PFSK-1 (cell line): ENCODE measurements around the gene SLC43A3.

Experiments
- FOXP2 ChIP-seq: optimal IDR thresholded peaks from 2 replicates; pipeline ENCODE3; 2011; ENCODE audit warnings: borderline replicate concordance, control low read depth, inconsistent platforms; ENCODE audit not compliant: insufficient read depth; ENCODE audit errors: extremely low read length, extremely low read depth
- POLR2AphosphoS5 ChIP-seq: IDR thresholded peaks from 2 replicates; pipeline ENCODE4 v1.6.1; 2012; ENCODE audit warnings: low read depth, mild to moderate bottlenecking, control low read depth, low read length, moderate library complexity
- REST ChIP-seq, 2 experiments: IDR thresholded peaks; 2 replicates each; pipeline versions ENCODE4 v1.6.1 to v1.8.0; 2011 to 2012; ENCODE audit warnings: low read depth in 2 of 2, low read length in 2 of 2, control low read depth in 1 of 2, inconsistent platforms in 1 of 2, mild to moderate bottlenecking in 1 of 2, moderate library complexity in 1 of 2; ENCODE audit not compliant: insufficient read depth in 1 of 2
- SIN3A ChIP-seq: IDR thresholded peaks from 2 replicates; pipeline ENCODE4 v1.6.1; 2012; ENCODE audit warnings: mild to moderate bottlenecking, low read length, moderate library complexity, borderline replicate concordance; ENCODE audit not compliant: insufficient read depth
- TAF1 ChIP-seq: IDR thresholded peaks from 2 replicates; pipeline ENCODE4 v1.6.1; 2012; ENCODE audit warnings: low read length, control low read depth, borderline replicate concordance; ENCODE audit not compliant: insufficient read depth

SLC43A3 gene

GRCh38 chr11:57462597-57462996, 35.7 kb upstream of the SLC43A3 start:
- TF ChIP-seq REST (IDR thresholded peaks at IDR 0.05; ENCODE audit: insufficient read depth in 1 of 2, low read depth in 2 of 2, low read length in 2 of 2), result no peak
- no peak for TF ChIP-seq SIN3A
- no peak for TF ChIP-seq POLR2AphosphoS5
- no peak for TF ChIP-seq TAF1
- no peak for TF ChIP-seq FOXP2

DNA sequence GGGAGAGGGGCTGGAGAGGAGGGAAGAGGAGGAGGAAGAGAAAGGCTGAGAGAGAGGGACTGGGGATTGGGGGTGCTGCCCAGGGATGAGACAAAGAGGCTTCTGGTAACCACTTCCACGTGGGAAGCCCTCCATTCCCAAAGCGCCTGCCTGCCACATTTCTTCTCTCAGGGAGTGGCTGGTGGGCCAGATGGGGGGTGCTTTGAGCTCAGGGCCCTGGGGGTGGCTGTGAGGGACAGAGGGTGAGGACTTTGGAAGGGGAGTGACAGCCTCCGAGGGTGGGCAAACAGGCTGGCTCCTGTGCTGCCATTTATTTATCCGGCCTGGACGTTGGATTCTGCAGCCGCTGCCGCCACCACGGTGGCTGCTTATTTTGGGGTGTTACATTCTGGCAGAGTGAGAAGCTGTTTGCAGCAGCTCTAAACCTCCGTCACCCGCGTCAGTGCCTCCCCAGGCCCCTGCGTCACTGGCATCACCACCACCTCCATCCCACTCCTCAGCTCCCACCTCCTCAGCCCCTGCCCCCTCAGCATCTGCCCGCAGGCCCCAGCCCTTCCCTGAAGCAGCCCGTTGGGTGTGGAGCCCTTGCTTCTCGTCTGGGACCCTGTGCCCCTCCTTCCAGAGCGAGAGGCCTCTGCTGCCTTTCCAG, 35.0 kb upstream of the SLC43A3 start:
- TF ChIP-seq SIN3A, result no peak
- no peak for TF ChIP-seq FOXP2
- TF ChIP-seq TAF1, result no peak

DNA sequence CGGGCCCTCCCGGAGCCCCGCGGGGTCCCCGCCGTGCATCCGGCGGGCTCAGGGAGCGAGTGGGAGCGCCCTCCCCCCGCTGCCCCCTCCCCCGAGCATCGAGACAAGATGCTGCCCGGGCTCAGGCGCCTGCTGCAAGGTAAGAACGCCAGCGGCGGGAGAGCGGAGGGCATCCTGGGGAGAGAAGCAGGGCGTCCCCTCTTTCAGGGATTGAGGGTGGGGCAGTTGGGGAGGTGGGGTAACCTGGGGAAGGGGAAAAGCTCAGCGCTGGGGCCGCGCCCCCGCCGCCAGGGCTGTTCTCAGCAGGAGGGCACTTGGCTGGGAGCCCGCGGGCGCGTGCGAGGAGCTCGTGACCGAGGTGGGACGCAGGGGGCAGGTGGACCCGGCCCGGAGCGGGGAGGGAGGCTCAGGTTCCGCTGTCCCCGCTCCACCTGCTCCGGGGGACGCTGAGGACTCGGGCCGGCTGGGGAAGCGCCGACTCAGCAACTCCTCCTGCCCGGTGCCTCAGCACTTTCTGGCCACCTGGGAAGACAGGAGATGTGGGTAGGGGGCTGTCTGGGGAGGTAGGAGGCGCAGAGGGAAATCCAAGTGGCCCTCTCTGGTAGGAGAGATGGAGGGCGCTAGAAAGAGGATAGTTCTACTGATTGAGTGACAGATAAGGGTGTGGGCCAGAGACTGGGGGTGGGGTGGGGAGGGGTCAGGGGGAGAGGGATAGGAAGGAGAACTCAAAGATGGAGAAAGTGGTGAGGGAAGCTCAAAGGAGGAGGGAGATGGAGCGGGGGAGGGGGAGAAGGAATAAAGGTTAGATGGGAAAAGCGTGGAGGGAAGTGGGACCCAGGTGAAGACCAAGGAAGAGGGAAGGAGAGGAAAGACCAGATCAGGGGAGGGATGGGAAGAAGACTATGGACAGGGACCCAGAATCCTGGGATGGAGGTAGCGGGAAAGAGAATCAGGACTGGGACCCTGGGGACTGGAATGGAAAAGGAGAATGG, 34.1 kb upstream of the SLC43A3 start:
- TF ChIP-seq FOXP2 (no peak), REST (IDR thresholded peaks at IDR 0.05; ENCODE audit: insufficient read depth in 1 of 2, low read depth in 2 of 2, low read length in 2 of 2) (no peak), POLR2AphosphoS5 (no peak), TAF1 (no peak), SIN3A (no peak)

DNA sequence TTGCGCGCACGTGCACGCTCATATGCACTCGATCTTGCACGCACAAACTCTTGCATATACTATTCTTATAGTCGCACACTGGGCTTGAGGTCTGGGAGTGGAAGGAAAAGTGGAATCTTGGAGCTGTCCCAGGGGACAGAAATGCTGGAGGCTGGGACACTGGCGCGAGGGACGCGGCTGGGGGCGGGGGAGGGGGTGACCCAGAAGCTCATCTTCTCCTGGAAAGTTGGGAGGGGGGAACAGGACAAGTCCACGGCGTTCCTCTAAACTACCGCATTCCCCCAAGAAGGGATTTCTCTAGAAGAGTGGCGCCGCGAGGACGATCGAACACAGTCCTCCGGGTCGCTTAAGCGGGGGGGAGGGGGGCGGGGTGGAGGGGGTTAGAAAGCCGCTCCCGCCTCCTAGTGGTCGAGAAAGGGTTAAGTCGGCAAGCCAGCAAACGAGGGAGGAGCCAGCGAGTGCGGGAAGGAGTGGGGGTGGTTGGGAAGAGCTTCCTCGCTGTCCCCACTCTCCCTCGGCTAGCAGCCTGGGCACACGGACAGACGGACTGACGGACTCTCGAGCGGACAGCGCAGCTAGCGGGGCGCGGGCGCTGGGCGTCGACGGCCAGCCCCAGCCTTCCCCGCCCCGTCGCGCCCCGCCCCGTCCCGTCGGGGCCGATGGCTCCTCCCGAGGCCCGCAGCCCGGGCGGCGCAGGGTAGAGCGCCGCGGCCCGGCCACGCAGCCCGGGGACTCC, 33.3 kb upstream of the SLC43A3 start, which contains the start of gene RTN4RL2:
Gene RTN4RL2, plus strand, starts transcription at position 507 of the 736 bp plus-strand sequence. CDS start 338 bp downstream, outside the sequence.
- peak; percentile 80 for TF ChIP-seq FOXP2
- TF ChIP-seq SIN3A, result no peak

DNA sequence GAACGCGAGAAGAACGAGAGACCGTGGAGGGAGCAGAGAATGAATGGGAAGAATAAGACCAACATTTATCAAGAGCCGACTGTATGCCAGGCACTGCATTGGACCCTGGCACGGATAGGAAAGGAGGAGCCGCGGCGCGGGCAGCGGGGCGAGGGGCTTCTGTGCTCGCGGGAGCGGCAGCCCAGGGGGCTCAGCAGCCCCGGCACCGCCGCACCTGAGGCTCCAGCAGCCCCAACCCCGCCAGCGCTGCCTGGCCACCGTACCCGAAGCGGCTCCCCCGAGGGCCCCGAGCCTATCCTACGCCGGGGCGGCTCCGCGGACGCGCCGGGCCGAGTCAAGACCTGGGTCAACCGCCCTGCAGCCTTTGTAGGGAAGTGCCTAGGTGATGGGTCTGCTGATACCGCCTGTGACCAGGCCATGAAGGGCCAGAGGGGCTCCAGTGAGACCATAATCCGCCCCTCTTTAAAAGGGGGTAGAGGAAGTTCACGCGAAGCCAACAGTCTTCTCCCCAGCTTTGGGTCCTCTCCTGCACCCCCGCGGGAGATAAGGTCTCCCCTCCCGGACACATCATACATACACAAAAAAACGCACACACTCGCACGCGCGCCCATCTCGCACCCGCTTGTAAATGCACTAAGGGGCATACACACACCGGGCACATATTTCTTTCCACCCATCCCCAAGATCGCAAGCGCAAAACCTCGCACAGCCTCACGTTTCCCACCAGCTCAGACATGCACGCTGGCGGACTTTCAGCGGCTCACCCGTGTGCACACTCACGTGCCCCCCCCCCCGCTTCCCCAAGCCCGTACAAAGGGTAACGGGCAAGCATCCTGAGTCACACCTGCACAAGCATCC, 32.5 kb upstream of the SLC43A3 start:
- TF ChIP-seq POLR2AphosphoS5, result no peak
- TF ChIP-seq TAF1, result no peak
- no peak for TF ChIP-seq REST (IDR thresholded peaks at IDR 0.05; ENCODE audit: insufficient read depth in 1 of 2, low read depth in 2 of 2, low read length in 2 of 2)
- no peak for TF ChIP-seq FOXP2
- no peak for TF ChIP-seq SIN3A
